ENCODE measurements around the gene CUL4B.
"Not testable (repeated sequence)": the region's sequence is repeated elsewhere in the genome, so short reads cannot be mapped to it uniquely, and the experiment has no call there.

CUL4B gene

GRCh38 chrX:120585702-120586101, 24.9 kb upstream of the CUL4B start:
- DNase-seq (ENCODE audit: low read depth in 1 of 2, low spot score in 1 of 2) = no peak
- Histone ChIP-seq H3K4me3 (replicated peaks; ENCODE audit: insufficient read depth, low read length) (no peak overlapping the region), H3K27ac (replicated peaks) (no peak overlapping the region), H3K27me3 (ENCODE audit: insufficient read depth, poor library complexity, severe bottlenecking) (no peaks in the 10 kb centered on the region)
- no peak for TF ChIP-seq SPI1 (IDR thresholded peaks at IDR 0.05; ENCODE audit: borderline replicate concordance, low read depth)
- TF ChIP-seq GABPA (IDR thresholded peaks at IDR 0.05; ENCODE audit: low read depth) = no peak
- no peak for TF ChIP-seq CTCF (IDR thresholded peaks at IDR 0.05; ENCODE audit: insufficient read depth, low read length)
- TF ChIP-seq REST (IDR thresholded peaks at IDR 0.05; ENCODE audit: insufficient replicate concordance, low read depth) = no peak

- H3K27ac ChIP-seq (replicated peaks) = no peak overlapping the region
- no peaks in the 10 kb centered on the region for H3K27me3 ChIP-seq (ENCODE audit: insufficient read depth, poor library complexity, severe bottlenecking)
- DNase-seq (ENCODE audit: low read depth in 1 of 2, low spot score in 1 of 2) = no peak
- no peak overlapping the region for H3K4me3 ChIP-seq (replicated peaks; ENCODE audit: insufficient read depth, low read length)
- no peak for TF ChIP-seq GABPA (IDR thresholded peaks at IDR 0.05; ENCODE audit: low read depth)
- no peak for TF ChIP-seq POLR2AphosphoS5 (IDR thresholded peaks at IDR 0.05; ENCODE audit: low read depth)
- no peak for TF ChIP-seq CTCF (IDR thresholded peaks at IDR 0.05; ENCODE audit: insufficient read depth, low read length)
- TF ChIP-seq REST (IDR thresholded peaks at IDR 0.05; ENCODE audit: insufficient replicate concordance, low read depth) = no peak
- no peak for TF ChIP-seq SPI1 (IDR thresholded peaks at IDR 0.05; ENCODE audit: borderline replicate concordance, low read depth)
Observed at GRCh38 chrX:120575379-120576114, 14.8 kb upstream of the CUL4B start.

- not testable (repeated sequence) for H3K27ac ChIP-seq (replicated peaks); H3K27me3 ChIP-seq (ENCODE audit: insufficient read depth, poor library complexity, severe bottlenecking); H3K4me3 ChIP-seq (replicated peaks; ENCODE audit: insufficient read depth, low read length); DNase-seq (ENCODE audit: low read depth in 1 of 2, low spot score in 1 of 2)
Observed at GRCh38 chrX:120573806-120574205, 13.0 kb upstream of the CUL4B start.

GRCh38 chrX:120570011-120570600, 9.3 kb upstream of the CUL4B start:
- H3K4me3 ChIP-seq (replicated peaks; ENCODE audit: insufficient read depth, low read length) = no peak overlapping the region
- no peak for TF ChIP-seq CTCF (IDR thresholded peaks at IDR 0.05; ENCODE audit: insufficient read depth, low read length)
- no peak for TF ChIP-seq POLR2AphosphoS5 (IDR thresholded peaks at IDR 0.05; ENCODE audit: low read depth)
- no peak for TF ChIP-seq REST (IDR thresholded peaks at IDR 0.05; ENCODE audit: insufficient replicate concordance, low read depth)
- TF ChIP-seq SPI1 (IDR thresholded peaks at IDR 0.05; ENCODE audit: borderline replicate concordance, low read depth) = no peak
- no peak for TF ChIP-seq GABPA (IDR thresholded peaks at IDR 0.05; ENCODE audit: low read depth)
- no peak for DNase-seq (ENCODE audit: low read depth in 1 of 2, low spot score in 1 of 2)
- no peak overlapping the region for H3K27ac ChIP-seq (replicated peaks)
- no peaks in the 10 kb centered on the region for H3K27me3 ChIP-seq (ENCODE audit: insufficient read depth, poor library complexity, severe bottlenecking)
